GM12873 (cell line): ENCODE measurements around the gene PRRC1.

ENCODE experiments used
- TF ChIP-seq, protein P1 (sequence below): IDR thresholded peaks from 2 replicates; pipeline ENCODE4 v1.5.1; 2012; ENCODE audit warnings: low read depth, mild to moderate bottlenecking, moderate library complexity, low read length, control low read depth; ENCODE audit not compliant: insufficient read depth; ENCODE audit errors: missing control alignments

Gene PRRC1

DNA sequence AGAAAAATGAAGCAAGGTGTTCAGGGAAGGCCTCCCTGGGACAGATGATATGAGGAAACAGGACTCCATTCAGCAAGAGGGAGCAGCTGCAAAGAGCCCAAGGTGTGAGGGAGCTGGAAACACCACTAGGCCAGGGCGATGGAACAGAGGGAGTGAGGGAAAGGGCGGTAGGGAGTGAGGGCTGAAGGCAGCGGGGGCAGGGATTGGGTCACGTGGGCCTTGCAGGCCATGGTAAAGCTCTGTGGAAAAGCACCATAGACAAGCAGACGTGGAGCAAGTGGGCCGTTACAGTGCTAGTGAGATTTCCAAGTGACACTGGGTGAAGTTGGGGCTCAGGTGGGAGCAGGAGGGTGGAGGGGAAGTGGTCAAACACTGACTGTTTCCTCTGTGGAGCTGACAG is 10.8 kb upstream of the PRRC1 start:
- TF ChIP-seq, protein P1, sequence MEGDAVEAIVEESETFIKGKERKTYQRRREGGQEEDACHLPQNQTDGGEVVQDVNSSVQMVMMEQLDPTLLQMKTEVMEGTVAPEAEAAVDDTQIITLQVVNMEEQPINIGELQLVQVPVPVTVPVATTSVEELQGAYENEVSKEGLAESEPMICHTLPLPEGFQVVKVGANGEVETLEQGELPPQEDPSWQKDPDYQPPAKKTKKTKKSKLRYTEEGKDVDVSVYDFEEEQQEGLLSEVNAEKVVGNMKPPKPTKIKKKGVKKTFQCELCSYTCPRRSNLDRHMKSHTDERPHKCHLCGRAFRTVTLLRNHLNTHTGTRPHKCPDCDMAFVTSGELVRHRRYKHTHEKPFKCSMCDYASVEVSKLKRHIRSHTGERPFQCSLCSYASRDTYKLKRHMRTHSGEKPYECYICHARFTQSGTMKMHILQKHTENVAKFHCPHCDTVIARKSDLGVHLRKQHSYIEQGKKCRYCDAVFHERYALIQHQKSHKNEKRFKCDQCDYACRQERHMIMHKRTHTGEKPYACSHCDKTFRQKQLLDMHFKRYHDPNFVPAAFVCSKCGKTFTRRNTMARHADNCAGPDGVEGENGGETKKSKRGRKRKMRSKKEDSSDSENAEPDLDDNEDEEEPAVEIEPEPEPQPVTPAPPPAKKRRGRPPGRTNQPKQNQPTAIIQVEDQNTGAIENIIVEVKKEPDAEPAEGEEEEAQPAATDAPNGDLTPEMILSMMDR, result no peak

DNA sequence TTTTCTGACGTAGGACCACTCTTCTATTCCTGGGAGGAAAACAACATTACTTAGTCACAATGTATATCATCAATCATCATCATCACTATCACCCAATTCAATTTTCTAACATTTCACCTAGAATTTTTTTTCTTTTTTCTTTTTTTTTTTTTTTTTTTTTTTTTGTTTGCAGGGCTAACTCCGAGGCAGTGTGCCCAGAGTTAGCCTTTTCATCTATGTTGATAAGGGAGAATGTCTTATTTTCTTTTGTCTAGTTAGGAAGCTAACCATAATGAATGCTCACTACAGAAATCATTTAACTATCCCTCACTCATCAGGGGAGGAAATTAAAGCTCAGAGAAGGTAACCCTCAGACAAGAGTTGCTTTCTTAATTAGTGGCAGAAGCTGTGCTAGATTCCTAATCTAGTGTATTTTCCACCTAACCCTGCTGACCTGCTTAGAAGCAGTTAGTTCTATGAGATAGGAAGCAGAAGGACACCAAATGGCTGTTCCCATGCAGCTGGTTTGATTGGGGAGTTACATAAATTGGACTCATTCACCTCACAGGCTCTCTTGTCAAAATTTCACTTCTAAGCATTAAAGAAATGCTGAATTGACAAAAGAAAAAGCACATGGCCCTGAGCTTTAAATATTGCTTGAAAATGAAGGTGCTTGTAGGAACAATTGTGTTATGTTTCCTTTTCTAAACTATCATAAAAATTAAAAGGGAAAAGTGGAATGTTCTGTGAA is 8.6 kb upstream of the PRRC1 start:
- TF ChIP-seq, protein P1, result no peak

DNA sequence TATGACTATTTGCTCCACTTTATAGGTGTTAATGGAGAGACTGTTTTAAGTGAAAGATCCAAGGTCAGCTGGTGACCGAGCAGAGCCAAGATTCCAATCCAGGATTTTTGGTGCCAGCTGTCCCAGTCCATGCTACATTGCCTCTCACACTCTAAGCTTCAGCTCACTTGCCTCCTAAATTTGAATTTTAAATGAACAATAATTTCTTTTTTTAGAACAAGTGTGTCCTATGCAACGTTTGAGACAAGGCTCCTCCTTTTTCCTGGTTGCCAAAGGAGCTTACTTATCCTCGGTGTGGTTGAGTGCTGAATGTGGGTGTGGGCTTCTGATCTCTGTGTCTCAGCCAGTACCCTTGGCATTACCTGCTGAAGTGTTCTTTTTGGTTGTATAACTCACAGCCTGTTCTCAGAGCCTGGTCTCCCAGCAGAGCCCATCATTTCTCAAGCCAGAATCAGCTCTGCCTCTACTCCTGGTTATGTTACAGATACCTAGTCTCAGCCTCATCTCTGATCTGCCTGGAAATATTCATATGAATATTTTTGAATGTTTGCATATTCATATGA is 4.0 kb upstream of the PRRC1 start:
- TF ChIP-seq, protein P1, result no peak

GRCh38 chr5:127514816-127515215 is 2.6 kb upstream of the PRRC1 start:
- TF ChIP-seq, protein P1, result no peak

GRCh38 chr5:127515693-127516440 is 1.6 kb upstream of the PRRC1 start:
- TF ChIP-seq, protein P1, result no peak

- TF ChIP-seq, protein P1, result no peak
Measured at GRCh38 chr5:127517110-127517479, 345 bp upstream of the PRRC1 start.

GRCh38 chr5:127518319-127518621 is 830 bp downstream of the PRRC1 start:
- TF ChIP-seq, protein P1, result no peak
